C4-2B (cell line): Measurements from ENCODE around the gene CATSPERD.

Experiments
- H3K27ac ChIP-seq: fragments of 450-650 bp; 2 replicates; pipeline ENCODE4 v1.5.1; 2017
- ZFX ChIP-seq: fragments of 450-650 bp; IDR thresholded peaks from 2 replicates; pipeline ENCODE4 v1.6.1; 2017
- TF ChIP-seq, protein P1 (sequence below): fragments of 450-650 bp; conservative IDR thresholded peaks from 2 replicates; pipeline ENCODE4 v1.5.1; 2017; ENCODE audit warnings: mild to moderate bottlenecking

The CATSPERD gene

DNA sequence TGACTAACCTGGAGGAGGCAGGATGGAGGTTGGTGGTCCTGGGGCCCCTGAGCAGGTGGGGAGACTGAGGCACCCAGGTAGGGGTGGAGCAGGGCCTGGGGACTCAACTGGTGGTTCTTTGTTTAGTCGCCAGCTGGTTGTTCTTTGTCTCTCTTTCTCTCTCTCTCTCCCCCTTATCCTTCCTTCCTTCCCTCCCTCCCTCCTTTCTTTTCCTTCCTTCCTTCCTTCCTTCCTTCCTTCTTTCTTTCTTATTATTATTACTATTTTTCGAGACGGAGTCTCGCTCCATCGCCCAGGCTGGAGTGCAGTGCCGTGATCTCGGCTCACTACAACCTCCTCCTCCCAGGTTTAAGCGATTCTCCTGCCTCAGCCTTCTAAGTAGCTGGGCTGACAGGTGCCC is 77.8 kb downstream of the CATSPERD start:
- no peak overlapping the region for H3K27ac ChIP-seq
- TF ChIP-seq ZFX: no peak
- TF ChIP-seq, protein P1, sequence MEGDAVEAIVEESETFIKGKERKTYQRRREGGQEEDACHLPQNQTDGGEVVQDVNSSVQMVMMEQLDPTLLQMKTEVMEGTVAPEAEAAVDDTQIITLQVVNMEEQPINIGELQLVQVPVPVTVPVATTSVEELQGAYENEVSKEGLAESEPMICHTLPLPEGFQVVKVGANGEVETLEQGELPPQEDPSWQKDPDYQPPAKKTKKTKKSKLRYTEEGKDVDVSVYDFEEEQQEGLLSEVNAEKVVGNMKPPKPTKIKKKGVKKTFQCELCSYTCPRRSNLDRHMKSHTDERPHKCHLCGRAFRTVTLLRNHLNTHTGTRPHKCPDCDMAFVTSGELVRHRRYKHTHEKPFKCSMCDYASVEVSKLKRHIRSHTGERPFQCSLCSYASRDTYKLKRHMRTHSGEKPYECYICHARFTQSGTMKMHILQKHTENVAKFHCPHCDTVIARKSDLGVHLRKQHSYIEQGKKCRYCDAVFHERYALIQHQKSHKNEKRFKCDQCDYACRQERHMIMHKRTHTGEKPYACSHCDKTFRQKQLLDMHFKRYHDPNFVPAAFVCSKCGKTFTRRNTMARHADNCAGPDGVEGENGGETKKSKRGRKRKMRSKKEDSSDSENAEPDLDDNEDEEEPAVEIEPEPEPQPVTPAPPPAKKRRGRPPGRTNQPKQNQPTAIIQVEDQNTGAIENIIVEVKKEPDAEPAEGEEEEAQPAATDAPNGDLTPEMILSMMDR: no peak

DNA sequence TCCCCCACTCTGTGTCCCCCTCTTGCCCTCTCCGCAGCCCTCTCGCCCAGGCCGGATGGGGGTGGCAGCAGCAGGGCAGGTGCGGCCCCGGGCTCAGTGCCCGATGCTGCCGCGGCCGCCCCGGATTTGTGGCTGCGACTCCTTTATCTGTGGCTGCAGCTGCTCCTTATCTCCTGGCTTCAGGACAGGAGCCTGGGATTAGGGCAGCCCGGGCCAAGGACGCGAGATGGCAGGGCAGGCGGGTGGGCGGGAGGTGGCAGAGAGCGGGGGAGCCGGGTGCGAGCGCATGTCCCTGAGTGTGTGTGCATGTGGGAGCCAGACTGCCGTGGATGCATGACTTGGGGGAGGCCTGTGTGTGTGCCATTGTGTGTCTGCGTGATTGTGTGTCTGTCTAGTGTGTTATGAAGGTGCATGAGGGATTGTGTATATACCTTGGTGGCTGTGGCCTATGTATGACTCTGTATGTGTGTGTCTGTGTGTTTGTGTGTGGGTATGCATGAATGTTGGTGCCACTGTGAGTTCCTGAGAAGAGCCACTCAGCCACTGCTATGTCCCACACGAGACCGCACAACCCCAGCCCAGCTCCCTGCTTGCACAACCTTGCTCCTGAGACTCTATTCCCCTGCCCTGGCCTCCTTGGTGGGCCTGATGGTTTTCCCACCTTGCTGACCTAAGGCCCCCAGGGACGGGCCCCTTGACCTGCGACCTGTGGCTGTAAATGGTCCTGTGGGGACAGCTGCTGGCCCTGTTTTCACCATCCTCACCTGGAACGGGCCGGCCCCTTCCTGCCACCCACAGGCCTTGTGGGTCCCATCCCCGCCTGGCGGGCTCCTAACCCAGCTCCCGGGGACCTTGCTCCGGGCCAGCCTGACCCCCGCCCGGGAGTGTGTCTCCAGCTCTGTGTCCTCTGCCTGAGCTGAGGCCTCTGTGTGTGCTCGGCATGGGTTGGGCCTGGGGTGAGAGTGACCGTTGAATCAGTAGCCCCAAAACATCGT is 79.1 kb downstream of the CATSPERD start:
- TF ChIP-seq, protein P1: no peak
- no peak for TF ChIP-seq ZFX
- H3K27ac ChIP-seq: no peak overlapping the region

DNA sequence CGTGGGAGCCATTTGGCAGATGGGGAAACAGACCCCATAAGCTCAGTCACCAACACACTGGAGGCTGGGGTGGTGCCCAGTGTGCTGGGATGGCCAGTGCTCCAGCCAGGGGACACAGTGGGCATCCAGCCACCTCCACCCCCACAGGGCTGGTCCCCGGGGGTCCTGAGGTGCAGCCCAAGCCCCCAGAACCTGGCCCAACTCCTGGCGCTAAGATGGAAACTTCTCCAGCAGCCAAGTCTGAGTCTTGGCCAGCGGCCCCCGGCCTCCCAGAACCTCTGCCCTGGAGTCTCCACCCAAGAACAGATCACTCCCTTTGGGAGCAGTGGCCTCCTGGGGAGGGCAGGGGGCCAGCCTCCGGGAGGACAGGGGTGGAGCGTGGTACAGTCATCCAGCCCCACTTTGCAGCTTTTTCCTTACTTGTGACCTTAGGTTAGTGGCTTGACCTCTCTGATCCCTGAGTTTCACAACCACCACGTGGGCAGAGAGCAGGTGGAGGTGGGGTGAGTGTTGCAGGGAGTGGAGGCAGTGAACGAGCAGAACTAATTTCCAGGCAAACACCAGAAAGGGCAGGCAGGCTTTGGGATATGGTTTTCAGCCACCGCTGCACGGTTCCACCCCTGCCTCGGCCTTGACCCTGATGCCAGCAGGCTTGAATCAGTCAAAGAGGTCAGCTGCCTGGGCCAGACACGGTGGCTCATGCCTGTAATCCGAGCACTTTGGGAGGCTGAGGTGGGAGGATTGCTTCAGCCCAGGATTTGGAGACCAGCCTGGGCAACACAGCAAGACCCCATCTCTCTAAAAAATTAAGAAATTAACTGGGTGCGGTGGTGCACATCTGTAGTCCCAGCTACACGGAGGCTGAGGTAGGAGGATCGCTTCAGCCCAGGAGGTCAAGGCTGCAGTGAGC is 80.2 kb downstream of the CATSPERD start:
- TF ChIP-seq, protein P1: no peak
- no peak for TF ChIP-seq ZFX
- no peak overlapping the region for H3K27ac ChIP-seq

DNA sequence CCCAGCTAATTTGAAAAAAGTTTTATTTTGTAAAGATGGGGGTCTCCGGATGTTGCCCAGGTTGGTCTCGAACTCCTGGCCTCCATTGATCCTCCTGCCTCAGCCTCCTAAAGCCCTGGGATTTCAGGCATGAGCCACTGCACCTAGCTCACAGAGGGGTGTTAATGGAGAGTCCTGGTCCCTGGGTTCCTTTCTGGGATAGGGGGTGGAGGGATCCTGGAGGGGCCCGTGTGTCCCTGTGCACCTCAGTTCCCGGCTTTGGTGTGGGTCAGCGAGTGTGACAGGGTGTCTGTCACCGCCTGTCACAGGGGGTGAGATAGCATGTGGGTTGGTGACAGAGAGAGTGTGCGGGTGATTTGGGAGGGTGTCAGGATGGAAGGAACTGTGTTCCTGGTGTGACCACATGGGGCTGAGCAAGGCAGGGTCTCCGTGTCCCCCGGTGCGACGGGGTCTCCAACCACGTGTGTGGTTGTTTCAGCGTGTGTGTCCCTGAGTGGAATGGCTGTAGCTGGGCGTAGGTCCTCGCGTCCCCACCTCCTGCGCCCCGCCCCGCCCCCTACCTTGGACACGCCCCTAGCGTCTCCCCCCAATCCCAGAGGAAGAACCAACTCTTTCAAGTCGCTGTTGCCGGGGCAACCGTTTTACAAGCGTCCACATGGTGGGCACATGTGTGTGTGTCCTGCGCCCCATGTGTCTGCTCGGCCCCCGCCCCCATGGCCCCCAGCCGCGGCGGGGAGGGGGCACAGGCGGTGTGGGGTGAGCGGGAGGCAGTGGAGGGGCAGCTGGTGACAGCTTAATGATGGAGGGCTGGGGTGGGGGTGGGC is 81.6 kb downstream of the CATSPERD start:
- H3K27ac ChIP-seq: no peak overlapping the region
- no peak for TF ChIP-seq ZFX
- TF ChIP-seq, protein P1: no peak

DNA sequence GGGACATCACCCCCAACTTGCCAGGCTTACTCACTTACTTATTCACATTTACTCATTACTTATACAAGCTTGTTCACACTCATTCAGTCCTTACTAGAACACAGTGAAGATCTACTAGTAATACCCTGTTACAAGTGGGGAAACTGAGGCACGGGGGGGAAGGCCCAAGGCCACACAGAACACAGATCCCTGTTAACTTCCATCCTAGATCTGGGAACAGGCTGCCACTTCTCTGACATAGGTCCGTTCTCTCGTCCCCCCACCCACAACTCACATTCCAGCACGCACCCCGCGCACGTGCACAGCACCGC is 83.0 kb downstream of the CATSPERD start:
- no peak for TF ChIP-seq ZFX
- TF ChIP-seq, protein P1: no peak
- peak overlapping the region; percentile 23 for H3K27ac ChIP-seq

DNA sequence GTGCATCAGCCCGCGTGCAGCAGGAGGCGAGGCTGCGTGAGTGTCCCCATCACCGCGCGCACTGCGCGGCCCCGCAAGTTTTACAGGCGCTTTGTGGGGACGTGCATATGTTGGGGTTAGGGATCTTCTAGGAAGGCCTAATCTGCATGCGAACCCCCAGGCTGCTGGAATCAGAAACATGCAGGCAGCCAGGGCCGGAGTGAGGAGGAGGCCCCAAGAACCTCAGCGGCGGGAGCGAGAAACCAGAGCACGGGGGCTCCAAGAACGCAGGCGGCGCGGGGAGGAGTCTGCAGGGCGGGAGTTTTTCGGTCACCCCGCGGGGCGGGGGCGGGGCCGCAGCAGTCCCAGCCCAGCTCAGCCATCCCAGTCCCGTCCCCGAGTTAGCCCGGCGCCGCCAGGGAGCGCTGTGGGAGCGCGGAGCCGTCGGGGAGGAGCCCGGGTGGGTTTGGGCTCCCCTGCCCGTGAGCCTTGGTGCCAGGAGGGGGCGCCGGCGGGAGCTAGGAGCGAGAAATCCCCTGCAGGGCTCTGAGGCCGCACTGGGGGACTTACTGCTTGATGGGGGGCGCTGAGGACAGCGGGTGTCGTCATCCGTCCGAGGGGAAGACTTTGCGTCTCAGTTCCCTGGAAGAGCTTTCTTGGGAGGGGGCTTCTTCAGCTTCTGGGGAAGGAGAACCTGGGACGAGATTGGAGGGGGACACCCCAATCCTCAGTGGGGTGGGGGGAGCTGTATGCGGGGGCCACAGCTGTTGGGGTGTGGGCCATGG is 83.5 kb downstream of the CATSPERD start:
- H3K27ac ChIP-seq: peak overlapping the region; percentile 23
- TF ChIP-seq ZFX: no peak
- TF ChIP-seq, protein P1: peak; percentile 100
